Central memory CD4-positive, alpha-beta T cell (primary cell): Measurements from ENCODE around the gene NBEAL1.
A peak's percentile ranks its signal among the peaks of the same experiment; 100 is the strongest.
"Not testable (repeated sequence)": the region's sequence is repeated elsewhere in the genome, so short reads cannot be mapped to it uniquely, and the experiment has no call there.

ENCODE experiments used
- DNase-seq: peaks from one replicate; pipeline ENCODE4 v3.0.0; 2022
- total RNA-seq, 3 experiments: gene quantifications; one replicate each; lab custom pipeline; 2026; lab: John Stamatoyannopoulos, UW

NBEAL1 gene
- 14.2 to 60.9 (median 55.4) reads per million in 3 experiments for total RNA-seq

GRCh38 chr2:203014456-203015199 is at the start of gene NBEAL1:
Gene NBEAL1 (plus strand): TSS chr2:203014875. CDS start chr2:203016385, 1,510 bp downstream.
- DNase-seq = peak; percentile 95

GRCh38 chr2:202965810-202966460 is 48.7 kb upstream of the NBEAL1 start:
- DNase-seq = no peak

DNA sequence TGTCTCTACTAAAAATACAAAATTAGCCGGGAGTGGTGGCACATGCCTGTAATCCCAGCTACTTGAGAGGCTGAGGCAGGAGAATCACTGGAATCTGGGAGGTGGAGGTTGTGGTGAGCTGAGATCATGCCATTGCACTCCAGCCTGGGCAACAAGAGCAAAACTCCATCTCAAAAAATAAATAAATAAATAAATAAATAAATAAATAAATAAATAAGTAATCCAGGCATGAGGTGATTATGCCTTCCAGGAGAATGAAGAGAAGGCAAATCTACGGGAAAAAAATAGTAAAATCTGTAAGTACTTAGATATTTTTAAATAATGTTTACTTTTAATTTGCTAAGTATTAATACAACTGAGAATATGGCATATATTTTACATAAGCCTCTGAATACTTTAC is 45.3 kb upstream of the NBEAL1 start:
- DNase-seq = not testable (repeated sequence)

DNA sequence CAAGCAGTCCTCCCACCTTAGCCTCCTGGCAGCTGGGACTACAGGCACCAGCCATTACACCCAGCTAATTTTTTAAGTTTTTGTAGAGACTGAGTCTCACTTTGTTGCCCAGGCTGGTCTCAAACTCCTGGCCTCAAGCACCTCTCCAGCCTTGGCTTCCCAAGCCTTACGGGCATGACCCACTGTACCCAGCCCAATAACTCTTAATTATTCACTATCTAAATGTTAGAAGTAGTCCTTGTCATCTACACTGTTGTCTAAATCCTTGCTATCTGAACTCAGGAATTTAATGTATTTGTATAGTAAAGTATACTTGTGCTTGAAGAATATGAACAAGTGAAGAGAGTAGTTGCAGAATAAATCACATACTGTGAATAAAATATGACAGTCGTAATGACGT is 37.9 kb upstream of the NBEAL1 start:
- DNase-seq = no peak

DNA sequence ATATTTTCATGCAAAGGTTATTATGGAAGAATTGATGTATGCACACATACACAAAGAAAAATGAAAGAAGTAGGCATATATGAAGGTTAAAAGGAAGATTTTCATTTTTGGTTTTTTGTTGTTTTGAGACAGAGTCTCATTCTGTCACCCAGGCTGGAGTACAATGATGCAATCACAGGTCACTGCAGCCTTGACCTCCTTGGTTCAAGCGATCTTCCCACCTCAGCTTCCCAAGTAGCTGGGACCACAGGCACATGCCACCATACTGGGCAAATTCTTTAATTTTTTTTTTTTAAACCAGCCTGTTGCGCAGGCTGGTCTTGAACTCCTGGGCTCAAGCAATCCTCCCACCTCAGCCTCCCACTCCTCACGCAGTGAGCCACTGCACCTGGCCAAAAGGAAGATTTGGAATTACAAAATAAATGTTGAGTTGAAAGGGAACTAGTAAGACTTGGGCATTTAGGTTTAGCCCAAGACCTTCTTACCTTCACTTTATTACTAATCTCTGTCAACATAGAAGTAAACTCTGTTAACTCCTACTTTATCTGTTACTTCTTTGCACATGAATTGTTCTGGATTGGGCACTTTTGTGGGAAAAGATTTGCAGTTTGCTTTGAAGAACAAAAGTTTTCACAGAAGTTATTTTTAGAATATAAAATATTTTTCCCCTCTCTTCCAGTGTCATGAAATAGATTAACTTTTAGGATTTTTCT is 31.7 kb upstream of the NBEAL1 start:
- DNase-seq = no peak

GRCh38 chr2:202989749-202990148 is 24.9 kb upstream of the NBEAL1 start:
- DNase-seq = no peak

GRCh38 chr2:202990501-202990900 is 24.2 kb upstream of the NBEAL1 start:
- no peak for DNase-seq

DNA sequence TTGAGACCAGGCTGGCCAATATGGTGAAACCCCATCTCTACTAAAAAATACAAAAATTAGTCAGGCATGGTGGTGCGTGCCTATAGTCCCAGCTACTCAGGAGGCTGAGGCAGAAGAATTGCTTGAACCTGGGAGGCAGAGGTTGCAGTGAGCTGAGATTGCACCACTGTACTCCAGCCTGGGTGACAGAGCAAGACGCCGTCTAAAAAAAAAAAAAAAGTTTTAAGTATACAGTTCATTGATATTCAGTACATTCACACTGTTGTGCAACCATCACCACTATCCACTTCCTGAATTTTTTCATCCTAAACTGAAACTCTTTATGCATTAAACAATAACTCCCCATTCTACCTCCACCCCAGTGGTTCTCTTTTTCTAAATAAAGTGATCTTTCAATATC is 17.6 kb upstream of the NBEAL1 start:
- DNase-seq = not testable (repeated sequence)

DNA sequence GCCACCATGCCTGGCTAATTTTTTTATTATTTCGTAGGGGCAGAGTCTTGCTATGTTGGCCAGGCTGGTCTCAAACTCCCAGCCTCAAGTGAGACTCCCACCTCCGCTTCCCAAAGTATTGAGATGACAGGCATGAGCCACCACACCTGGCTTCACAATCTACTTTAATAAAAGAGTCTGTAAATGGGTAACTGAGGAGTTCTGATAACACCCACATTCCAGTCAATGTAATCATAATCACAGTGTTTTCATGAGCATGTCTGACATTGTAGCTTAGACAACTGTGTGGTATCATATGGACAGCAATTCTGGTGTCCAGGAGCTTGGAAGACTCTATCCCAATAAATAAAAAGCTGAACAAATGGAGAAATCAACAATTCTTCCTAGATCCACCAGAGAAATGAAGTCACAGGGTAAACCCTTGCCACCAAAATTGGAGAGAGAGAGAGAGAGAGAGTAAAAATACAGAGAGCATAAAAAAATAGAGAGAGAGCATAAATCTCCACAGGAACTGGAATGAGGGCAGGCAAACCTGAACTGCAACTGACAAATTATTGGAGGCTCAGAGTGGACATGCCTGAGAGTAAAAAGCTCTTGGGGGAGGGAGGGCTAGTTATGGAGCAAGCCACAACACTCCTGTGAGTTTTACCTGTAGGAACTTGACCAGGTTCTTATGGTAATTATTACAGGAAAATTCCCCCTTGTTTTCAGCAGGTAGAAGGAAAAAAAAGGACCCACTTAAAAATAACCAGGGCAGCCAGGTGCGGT is 12.4 kb upstream of the NBEAL1 start:
- DNase-seq = no peak

GRCh38 chr2:203003716-203004115 is 11.0 kb upstream of the NBEAL1 start:
- DNase-seq = no peak

- no peak for DNase-seq
Observed at GRCh38 chr2:203016716-203017115, 2.0 kb downstream of the NBEAL1 start.

- DNase-seq = no peak
Observed at GRCh38 chr2:203018181-203018580, 3.5 kb downstream of the NBEAL1 start.

DNA sequence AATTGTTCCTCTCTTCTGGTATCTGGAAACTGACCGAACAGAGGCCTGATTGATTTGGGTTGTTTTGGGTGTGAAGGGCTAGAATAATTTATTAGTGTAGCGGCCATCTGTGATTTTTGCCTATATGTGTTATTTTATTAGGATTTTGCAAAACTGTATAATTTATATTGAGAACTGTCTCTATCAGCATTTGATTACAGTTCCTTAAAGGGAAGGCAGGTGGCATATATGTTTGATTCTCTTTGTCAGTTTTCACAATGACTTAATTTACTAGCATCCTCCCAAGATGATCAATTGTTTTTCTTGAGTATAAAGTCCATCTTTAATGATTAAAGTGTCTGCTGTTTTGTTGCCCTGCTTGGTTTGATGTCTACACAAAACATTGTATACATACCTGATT is 4.5 kb downstream of the NBEAL1 start:
- DNase-seq = no peak

- DNase-seq = no peak
Observed at GRCh38 chr2:203021991-203022390, 7.3 kb downstream of the NBEAL1 start.

DNA sequence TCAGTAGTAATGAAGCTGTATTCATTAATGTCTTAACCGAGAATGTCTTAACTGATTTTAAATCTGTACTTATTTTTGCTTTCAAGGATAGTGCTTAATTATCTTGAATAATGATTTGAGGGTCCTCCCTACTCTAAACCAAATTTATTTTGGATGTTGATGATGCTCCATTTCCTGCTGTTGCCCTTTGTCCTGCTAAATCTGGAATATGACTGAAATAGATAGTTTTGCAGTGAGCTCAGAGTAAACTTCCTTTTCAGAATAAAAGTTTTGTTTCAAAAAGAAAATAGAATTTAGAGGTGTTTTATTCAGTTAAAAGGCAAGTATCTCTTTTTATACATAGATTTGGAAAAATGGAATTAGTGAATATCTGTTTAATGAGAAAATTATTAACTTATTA is 8.1 kb downstream of the NBEAL1 start:
- DNase-seq = no peak

- no peak for DNase-seq
Observed at GRCh38 chr2:203025592-203025991, 10.9 kb downstream of the NBEAL1 start.

- no peak for DNase-seq
Observed at GRCh38 chr2:203030545-203030944, 15.9 kb downstream of the NBEAL1 start.

DNA sequence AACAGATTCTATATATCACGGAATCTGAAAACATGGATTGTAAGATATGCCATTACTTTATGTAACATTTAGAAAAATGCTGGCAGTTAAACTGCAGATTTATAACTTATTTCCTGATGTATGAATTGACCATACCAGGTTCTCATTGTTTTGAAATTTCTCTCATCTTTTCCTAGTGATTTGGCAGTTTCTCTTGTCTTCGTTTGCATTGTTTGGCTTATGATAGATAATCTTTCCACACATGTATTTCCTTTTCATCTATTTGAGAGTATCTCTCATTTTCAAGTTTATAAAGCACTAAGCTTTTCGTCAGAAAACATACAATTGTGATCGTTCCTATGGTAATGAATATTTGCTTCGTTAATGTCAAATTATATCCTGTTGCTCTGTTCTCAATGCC is 16.3 kb downstream of the NBEAL1 start:
- DNase-seq = no peak

- DNase-seq = no peak
Observed at GRCh38 chr2:203033395-203033794, 18.7 kb downstream of the NBEAL1 start.

DNA sequence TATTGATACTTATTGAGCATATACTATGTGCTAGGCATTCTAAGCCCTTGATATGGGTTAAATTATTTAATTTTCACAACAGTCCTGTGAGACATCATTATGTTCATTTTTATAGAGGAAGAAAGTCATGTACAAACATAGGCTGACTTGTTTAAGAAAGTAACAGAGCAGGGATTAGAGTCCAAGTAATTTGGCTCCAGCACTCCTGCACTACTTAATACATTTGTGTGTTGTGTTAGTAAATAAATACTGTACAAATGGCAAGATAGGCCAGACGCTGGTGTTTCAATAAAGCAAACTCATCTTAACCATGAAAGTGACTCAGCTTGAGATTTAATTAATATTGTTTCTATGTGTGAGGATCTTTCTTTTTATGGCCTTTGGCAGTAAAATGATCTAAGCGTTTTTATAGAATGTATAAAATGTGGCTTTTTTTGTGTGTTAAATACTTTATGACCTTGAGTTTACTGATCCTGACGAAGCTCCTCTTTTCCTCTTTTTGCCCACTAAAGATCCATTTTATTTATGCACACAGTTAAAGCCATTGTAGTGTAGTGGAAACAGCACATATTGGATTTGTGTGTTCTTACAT is 21.3 kb downstream of the NBEAL1 start:
- DNase-seq = no peak

DNA sequence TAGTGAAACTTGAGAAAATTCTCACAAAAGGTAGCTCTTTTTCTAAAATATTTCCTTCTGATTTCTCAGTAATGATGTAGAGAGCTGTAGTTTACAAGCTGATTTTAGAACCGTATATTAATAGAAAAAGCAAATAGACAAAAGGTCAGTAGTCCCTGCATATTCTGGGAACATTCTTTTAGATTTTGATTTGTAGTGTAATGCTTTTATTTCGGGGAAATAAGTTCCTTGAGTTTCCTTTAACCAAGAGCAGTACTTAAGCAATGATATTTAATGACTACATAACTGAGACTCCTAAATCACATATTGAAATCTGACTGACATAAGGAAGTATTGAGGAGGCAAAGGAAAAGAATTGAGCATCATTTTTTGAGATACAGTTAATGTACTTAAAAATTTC is 22.4 kb downstream of the NBEAL1 start:
- DNase-seq = no peak

DNA sequence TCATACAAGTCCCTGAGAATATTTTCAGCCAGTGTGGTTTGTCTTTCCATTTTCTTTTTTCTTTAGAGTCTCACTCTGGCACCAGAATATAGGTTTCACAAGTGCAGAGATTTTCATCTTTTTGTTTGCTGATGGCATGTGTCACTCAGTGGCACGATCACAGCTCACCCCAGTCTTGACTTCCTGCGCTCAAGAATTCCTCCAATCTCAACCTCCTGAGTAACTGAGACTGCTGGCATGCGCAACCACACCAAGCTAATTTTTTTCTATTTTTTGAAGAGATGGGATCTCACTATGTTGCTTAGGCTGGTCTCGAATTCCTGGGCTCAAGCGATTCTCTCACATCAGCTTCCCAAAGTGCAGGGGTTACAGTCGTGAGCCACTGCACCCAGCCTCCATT is 23.9 kb downstream of the NBEAL1 start:
- no peak for DNase-seq

- DNase-seq = not testable (repeated sequence)
Observed at GRCh38 chr2:203039211-203039610, 24.5 kb downstream of the NBEAL1 start.
